Tibial nerve (tissue), 4 donors: ENCODE data around the gene ADAMTS2. TPM values are rescaled to one million over a fixed set of nuclear protein-coding genes. Genes with fewer than 3 reads are reported as not detected.

Experiments
- DNase-seq, 2 donors: peaks; one replicate each; pipeline ENCODE4 v3.0.0-alpha.2; 2019; ENCODE audit warnings: low spot score in 2 of 2
- H3K27ac ChIP-seq, 4 donors: fragments of 200-600 bp; sonication (generic) in 3 of 4; one replicate each; pipeline ENCODE4 v1.5.1; 2017 to 2019; ENCODE audit warnings: mild to moderate bottlenecking in 1 of 4
- H3K27me3 ChIP-seq, 2 donors: fragments of 200-600 bp; sonication (generic) in 1 of 2; one replicate each; pipeline versions ENCODE4 v1.5.1 to v1.6.0; 2017 to 2019
- H3K36me3 ChIP-seq, 3 donors: fragments of 200-600 bp; sonication (generic); one replicate each; pipeline ENCODE4 v1.5.1; 2018 to 2019
- H3K4me1 ChIP-seq, 4 donors: fragments of 200-600 bp; sonication (generic) in 3 of 4; one replicate each; pipeline ENCODE4 v1.5.1; 2017 to 2019
- H3K4me3 ChIP-seq, 4 donors: fragments of 200-600 bp; sonication (generic) in 3 of 4; one replicate each; pipeline ENCODE4 v1.5.1; 2017 to 2019; ENCODE audit warnings: mild to moderate bottlenecking in 1 of 4, moderate library complexity in 1 of 4
- H3K9me3 ChIP-seq, 4 donors: fragments of 200-600 bp; sonication (generic) in 3 of 4; one replicate each; pipeline ENCODE4 v1.5.1; 2017 to 2019
- EP300 ChIP-seq, 2 donors: sonication (generic); formaldehyde crosslinking; IDR thresholded peaks; one replicate each; pipeline ENCODE4 v1.6.1; 2017; ENCODE audit warnings: antibody characterized with exemption in 2 of 2, mild to moderate bottlenecking in 1 of 2
- POLR2A ChIP-seq, 2 donors: fragments of 450-650 bp; IDR thresholded peaks; one replicate each; pipeline ENCODE4 v1.6.1; 2017; ENCODE audit warnings: antibody characterized with exemption in 2 of 2, mild to moderate bottlenecking in 2 of 2, moderate library complexity in 2 of 2
- WGBS, 2 donors: methylation state at CpG; one replicate each; pipeline ENCODE4 v1.1.5; 2018; 5-methylcytosine and 5-hydroxymethylcytosine counted together
- total RNA-seq, 4 donors: library from RNA; depleted of rRNA; stranded (reverse); fragments of >200 nt; gene quantifications; one replicate each; pipeline ENCODE4 v1.1.0, GENCODE V29; 2016
- TF ChIP-seq, protein P1 (sequence below), 5 experiments: fragments of 200-600 bp in 3 of 5; fragments of 450-650 bp in 2 of 5; sonication (generic) in 3 of 5; IDR thresholded peaks; one replicate each; pipeline ENCODE4 v1.5.1; 2016 to 2019; ENCODE audit warnings: antibody characterized with exemption in 5 of 5, mild to moderate bottlenecking in 3 of 5, moderate library complexity in 2 of 5

The ADAMTS2 gene
- total RNA-seq, 4 donors from 2014 or later = 23.2 to 58.8 (median 47.2) TPM

- TF ChIP-seq, protein P1, sequence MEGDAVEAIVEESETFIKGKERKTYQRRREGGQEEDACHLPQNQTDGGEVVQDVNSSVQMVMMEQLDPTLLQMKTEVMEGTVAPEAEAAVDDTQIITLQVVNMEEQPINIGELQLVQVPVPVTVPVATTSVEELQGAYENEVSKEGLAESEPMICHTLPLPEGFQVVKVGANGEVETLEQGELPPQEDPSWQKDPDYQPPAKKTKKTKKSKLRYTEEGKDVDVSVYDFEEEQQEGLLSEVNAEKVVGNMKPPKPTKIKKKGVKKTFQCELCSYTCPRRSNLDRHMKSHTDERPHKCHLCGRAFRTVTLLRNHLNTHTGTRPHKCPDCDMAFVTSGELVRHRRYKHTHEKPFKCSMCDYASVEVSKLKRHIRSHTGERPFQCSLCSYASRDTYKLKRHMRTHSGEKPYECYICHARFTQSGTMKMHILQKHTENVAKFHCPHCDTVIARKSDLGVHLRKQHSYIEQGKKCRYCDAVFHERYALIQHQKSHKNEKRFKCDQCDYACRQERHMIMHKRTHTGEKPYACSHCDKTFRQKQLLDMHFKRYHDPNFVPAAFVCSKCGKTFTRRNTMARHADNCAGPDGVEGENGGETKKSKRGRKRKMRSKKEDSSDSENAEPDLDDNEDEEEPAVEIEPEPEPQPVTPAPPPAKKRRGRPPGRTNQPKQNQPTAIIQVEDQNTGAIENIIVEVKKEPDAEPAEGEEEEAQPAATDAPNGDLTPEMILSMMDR (IDR thresholded peaks at IDR 0.05) = no peak
- TF ChIP-seq POLR2A (IDR thresholded peaks at IDR 0.05) (no peak), EP300 (IDR thresholded peaks at IDR 0.05) (no peak)
- Histone ChIP-seq H3K27ac (no peak overlapping the region), H3K27me3 (no peaks in the 10 kb centered on the region), H3K4me1 (peaks cover 0 to 5% (median 0%) of the 10 kb centered on the region in 4 donors), H3K4me3 (no peak overlapping the region), H3K9me3 (no peaks in the 10 kb centered on the region), H3K36me3 (peaks cover 0 to 5% (median 0%) of the 10 kb centered on the region in 3 donors)
- WGBS, 2 donors = 82 to 85% methylated on average over 15 to 17 of the region's 18 CpGs
- DNase-seq = no peak
These were observed 136.4 kb downstream of the ADAMTS2 start for GRCh38 chr5:179208706-179209358.

DNA sequence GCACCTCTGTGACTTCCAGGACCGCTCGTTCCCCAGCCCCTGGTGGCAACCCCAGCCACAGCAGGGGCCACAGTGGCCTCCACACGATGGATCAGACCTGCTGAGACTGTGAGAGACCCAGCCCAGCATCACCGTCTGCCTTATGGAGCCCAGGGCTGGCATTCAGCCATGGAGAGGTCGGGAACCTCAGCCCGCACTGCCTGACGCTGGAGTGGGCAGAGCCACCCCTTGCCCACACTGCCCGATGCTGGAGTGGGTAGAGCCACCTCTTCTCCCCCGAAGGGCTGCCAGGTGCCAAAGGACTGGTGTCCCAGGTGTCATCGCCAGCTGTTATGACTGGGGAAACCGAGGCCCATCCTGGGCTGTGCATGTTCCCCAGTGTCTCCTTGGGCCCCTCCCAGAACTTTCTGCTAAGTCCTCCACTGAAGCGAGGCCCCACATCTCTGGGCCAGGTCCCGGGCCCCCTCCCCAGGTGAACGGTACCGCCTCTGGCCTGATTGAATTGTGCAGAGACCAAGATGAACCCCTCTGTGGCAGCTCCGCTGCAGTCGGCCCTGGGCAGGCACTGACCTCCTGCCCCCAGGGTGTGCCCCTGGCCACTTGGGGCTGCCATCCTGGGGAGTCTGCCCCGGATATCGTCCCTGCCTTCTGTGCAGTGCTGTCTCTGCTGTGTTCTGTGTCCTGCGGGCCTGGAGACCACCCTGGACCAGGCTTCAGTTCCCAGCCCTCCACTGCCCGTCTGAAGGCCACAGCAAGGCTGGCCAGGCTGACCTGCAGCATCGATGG is 137.1 kb downstream of the ADAMTS2 start:
- Histone ChIP-seq H3K27me3 (no peaks in the 10 kb centered on the region), H3K9me3 (no peaks in the 10 kb centered on the region), H3K36me3 (peaks cover 0 to 5% (median 0%) of the 10 kb centered on the region in 3 donors), H3K4me1 (peaks cover 0 to 5% (median 0%) of the 10 kb centered on the region in 4 donors), H3K4me3 (no peak overlapping the region), H3K27ac (no peak overlapping the region)
- TF ChIP-seq, protein P1 (IDR thresholded peaks at IDR 0.05) = no peak
- TF ChIP-seq EP300 (IDR thresholded peaks at IDR 0.05) (no peak), POLR2A (IDR thresholded peaks at IDR 0.05) (no peak)
- 63 to 75% methylated on average over 7 to 10 of the region's 22 CpGs for WGBS, 2 donors
- DNase-seq = no peak

- Histone ChIP-seq H3K9me3 (no peaks in the 10 kb centered on the region), H3K4me3 (no peak overlapping the region), H3K4me1 (peaks cover 0 to 5% (median 0%) of the 10 kb centered on the region in 4 donors), H3K36me3 (peaks cover 0 to 5% (median 0%) of the 10 kb centered on the region in 3 donors), H3K27me3 (no peaks in the 10 kb centered on the region), H3K27ac (no peak overlapping the region)
- DNase-seq = no peak
- 80 to 83% methylated on average over 20 of the region's 20 CpGs for WGBS, 2 donors
- TF ChIP-seq, protein P1 (IDR thresholded peaks at IDR 0.05) = no peak
- TF ChIP-seq POLR2A (IDR thresholded peaks at IDR 0.05) (no peak), EP300 (IDR thresholded peaks at IDR 0.05) (no peak)
These were observed 137.8 kb downstream of the ADAMTS2 start for GRCh38 chr5:179207470-179207869.

- 73 to 76% methylated on average over 8 of the region's 8 CpGs for WGBS, 2 donors
- Histone ChIP-seq H3K27ac (no peak overlapping the region), H3K9me3 (no peaks in the 10 kb centered on the region), H3K4me3 (no peak overlapping the region), H3K36me3 (peaks cover 0 to 5% (median 0%) of the 10 kb centered on the region in 3 donors), H3K27me3 (no peaks in the 10 kb centered on the region), H3K4me1 (peaks cover 0 to 5% (median 0%) of the 10 kb centered on the region in 4 donors)
- TF ChIP-seq POLR2A (IDR thresholded peaks at IDR 0.05) (no peak), EP300 (IDR thresholded peaks at IDR 0.05) (no peak)
- TF ChIP-seq, protein P1 (IDR thresholded peaks at IDR 0.05) = no peak
- no peak for DNase-seq
These were observed 138.9 kb downstream of the ADAMTS2 start for GRCh38 chr5:179206366-179206765.

DNA sequence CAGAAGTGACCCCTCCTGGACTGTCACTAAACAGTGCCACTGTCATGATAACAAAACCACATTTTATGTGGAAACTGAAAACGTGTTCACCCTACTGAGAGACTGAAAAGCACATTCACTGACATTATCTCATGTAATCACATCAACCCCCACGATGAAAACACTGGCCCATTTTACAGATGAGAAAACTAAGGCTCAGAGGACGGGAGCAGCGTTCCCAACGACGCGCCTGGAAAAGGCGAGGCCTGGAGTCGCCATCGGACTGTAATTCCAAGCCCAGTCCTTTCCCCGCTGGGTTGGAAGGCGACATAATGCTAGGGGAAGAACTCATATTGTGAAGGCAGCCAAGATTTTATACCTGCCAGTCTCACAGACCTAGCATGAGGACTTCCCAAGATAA is 140.0 kb downstream of the ADAMTS2 start:
- Histone ChIP-seq H3K4me1 (peaks cover 0 to 5% (median 0%) of the 10 kb centered on the region in 4 donors), H3K4me3 (no peak overlapping the region), H3K9me3 (no peaks in the 10 kb centered on the region), H3K27ac (no peak overlapping the region), H3K27me3 (no peaks in the 10 kb centered on the region), H3K36me3 (peaks cover 0 to 5% (median 0%) of the 10 kb centered on the region in 3 donors)
- no peak for DNase-seq
- TF ChIP-seq EP300 (IDR thresholded peaks at IDR 0.05) = no peak
- no peak for TF ChIP-seq POLR2A (IDR thresholded peaks at IDR 0.05)
- TF ChIP-seq, protein P1 (IDR thresholded peaks at IDR 0.05) = no peak
- 88 to 89% methylated on average over 12 of the region's 12 CpGs for WGBS, 2 donors
